Skin of body (tissue), 2 donors: ENCODE data around the gene KRT75. TPM values are rescaled to one million over a fixed set of nuclear protein-coding genes. Genes with fewer than 3 reads are reported as not detected.
A peak's percentile ranks its signal among the peaks of the same experiment; 100 is the strongest.
"Not testable (repeated sequence)": the region's sequence is repeated elsewhere in the genome, so short reads cannot be mapped to it uniquely, and the experiment has no call there.

Experiments
- DNase-seq: peaks from one replicate; lab custom pipeline; 2025; lab: John Stamatoyannopoulos, UW
- total RNA-seq: library from RNA; depleted of rRNA; stranded (reverse); fragments of >200 nt; gene quantifications from one replicate; pipeline ENCODE4 v1.2.3, GENCODE V29; 2014

The KRT75 gene
- total RNA-seq, 1 donor from 2014 or later: 84.8 TPM

DNA sequence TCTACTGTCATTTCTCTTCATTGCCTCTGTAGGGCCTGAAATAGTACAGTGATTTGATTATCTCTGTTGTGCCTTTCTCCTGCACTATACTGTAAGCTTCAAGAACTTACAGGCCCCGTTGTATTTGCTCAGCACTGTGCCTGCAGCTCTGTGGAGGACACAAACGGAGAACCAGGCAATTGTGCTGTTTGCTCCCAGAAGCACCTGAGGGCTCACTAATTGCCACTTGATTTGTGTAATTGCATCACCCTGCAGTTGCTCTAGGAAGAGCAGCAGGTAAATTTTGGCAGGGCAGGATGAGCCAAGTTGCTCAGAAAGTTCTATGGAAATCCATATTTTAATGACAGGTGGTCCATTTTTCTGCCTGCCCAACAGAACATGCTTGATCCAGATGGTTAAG lies 16.4 kb downstream of the KRT75 start:
- DNase-seq: no peak

DNA sequence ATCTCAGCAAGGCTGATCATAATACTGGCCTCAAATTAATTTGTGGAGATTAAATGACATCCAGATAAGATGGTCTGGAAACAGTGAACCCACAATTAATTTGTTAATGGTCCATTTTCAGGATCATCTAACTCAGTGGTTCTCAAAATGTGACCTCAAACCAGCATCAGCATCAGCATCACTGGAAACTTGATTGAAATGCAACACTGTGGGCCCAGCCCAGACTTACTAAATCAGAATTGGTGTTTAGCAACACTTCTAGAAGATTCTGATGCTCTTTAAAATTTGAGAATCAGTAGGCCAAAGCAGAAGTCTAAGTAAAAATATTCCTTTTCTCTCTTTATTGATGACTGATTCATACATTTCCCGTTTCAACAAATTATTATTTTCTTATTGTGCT lies 17.4 kb downstream of the KRT75 start:
- no peak for DNase-seq

DNA sequence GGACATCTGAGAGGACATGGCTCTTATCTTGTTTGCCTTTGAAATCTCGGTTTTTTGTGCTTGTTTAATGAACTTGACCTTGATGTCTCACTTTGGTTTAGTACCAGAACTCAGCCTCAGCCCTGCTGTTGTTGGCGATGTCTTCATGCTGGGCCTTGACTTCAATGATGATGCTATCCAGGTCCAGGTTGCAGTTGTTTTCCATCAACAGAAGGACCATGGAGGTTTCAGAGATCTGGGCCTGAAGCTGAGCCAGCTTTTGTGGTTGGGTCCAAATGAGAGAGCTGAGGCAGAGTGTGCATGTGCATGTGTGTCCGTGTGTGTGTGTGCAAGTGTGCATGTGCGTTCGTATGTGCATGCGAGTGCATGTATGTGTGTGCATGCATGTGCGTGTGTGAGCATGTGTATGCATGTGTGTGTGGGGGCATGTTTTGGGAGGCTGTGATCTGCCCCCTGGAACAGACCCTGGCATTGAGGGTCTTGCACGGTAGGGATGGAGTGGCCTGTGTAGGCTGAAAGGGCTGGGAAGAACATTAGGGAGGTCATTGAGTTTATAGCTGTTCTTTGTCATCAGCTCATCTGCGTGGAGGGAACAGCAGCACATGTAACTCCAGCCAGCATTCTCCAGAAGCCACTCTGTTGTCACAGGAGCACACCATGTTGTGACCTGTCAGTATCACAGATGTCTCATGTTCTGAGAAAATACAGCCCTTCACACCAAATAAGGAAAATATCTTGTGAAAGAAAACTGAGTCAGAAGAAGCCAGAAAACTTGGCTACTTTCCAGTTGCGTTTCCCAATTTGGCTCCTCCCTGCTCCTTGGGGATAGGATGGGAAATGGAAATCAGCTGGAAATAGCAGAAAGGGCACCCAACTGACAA lies 18.1 kb downstream of the KRT75 start:
- DNase-seq: peak; percentile 42

DNA sequence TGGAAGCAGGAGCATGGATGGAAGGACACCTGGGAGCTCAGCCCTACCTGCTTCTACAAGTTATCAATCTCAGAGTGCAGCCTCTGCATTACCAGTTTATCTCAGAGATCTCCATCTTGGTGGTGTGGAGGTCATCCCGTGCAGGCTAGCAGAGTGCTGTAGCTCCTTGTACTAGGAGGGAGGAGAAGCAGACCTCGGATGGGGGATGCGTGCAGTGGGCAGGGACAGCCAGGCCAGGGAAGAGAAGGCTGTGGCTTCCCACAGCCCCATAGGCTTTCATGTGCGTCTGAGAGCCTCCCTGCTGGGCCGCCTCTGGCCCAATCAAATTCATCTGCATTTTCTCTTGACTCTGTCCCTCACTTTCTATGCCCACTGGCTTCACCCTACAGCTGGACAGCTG lies 19.2 kb downstream of the KRT75 start:
- DNase-seq: no peak

DNA sequence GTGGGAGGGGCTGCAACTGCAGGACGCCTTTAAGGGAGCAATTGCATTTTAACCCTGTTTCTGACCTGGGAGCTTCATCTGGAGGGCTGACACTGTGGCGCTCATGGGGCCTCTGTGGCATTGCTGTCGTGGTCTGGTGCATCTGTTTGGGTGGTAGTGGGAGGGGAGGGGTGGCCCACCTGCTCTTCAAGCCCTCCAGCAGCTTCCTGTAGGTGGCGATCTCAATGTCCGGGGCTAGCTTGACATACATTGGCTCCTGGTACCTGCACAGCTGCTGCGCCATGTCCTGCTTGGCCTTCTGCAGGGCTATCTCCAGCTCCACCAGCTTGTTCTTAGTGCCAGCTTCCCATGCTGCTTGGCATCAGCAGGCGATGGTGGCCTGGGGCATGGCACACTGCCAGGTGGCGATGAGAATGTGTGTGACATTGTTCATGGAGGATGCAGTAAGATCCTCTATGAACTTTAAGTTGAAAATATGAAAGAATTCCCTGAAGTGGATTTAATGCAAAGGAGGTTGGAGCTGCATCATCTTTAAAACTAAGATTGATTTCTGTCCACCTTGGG lies 20.3 kb downstream of the KRT75 start:
- DNase-seq: no peak

DNA sequence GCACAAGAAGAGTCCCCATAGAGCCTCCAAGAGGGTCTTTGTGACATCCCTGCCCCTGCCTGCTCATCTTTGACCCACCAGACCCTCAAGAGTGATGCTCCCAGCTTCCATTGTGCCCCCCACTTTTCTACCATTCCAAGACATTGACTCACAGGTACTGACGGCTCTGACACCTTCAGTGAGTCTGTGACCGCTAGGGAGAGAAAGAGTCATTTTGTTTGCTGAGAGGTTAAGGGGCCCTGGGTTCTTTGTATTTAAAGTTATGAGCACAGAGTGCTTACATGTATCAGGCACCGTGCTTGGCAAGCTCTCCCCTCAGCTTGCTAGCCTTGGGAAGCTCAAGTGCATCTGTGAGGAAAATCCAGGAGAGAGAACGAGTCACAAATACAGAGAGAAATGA lies 21.0 kb downstream of the KRT75 start:
- DNase-seq: no peak

DNA sequence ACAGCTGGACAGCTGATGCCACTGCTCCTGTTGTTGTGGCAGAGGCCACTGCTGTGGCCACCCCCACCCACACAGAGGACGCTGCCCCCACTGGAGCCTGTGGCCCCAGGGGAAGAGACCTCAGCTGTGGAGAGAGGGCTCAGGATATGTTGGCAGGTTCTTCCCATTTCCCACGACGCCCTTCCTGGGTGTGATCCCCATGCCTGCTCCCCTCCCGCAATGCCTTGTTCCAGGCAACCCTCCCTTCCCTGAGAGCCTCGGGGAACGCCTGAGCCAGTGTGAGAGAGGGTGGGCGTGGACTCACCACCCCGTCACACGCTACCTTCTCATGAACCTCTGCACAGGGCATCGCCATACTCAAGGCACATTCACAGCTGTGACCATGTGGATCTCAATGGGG lies 22.4 kb downstream of the KRT75 start:
- no peak for DNase-seq

DNA sequence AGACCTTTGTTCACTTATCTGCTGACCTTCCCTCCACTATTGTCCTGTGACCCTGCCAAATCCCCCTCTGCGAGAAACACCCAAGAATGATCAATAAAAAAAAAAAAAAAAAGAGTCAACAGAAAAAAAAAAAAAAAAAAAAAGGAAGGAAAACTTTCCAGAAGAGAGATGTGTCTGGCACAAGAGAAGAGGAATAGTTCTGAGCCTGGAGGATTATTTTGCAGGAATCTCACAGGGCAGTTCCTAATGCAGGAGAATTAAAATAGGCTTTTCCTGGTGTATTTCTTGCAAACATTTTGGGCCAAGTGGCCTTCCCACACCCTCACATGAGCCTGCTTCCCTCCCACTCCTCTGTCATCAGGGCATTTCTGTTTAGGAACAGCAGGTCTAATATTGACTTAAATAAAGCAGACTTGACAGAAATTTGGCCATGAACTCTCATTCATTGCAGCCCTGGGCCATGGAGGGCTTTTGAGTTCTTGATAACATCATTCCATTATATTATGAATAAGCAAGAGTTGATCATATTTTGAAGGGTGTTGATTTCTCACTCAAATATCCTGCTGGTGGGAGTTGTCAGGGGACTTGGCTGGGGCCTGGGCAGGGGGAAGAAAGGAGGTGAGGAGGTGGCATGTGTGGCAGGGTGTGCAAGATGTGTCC lies 23.5 kb downstream of the KRT75 start:
- not testable (repeated sequence) for DNase-seq

DNA sequence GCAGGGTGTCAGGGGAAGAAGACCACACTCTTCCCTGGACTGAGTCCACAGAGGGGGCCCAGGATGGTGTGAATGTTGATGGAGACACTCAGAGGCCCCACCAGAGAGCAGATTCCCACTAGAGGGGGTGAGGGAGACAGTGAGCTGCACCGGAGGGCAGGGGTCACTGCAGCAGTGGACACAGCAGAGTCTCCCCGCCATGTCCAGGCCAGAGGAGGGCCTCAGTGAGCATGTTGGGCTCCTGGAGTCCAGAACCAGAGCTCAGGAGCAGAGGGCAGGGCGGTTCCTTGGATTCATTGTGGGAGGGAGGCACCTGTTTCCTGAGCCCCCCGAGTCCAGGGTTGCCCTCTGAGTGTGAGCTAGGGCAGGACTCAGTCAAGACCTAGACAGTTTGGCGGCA lies 26.3 kb downstream of the KRT75 start:
- DNase-seq: no peak

DNA sequence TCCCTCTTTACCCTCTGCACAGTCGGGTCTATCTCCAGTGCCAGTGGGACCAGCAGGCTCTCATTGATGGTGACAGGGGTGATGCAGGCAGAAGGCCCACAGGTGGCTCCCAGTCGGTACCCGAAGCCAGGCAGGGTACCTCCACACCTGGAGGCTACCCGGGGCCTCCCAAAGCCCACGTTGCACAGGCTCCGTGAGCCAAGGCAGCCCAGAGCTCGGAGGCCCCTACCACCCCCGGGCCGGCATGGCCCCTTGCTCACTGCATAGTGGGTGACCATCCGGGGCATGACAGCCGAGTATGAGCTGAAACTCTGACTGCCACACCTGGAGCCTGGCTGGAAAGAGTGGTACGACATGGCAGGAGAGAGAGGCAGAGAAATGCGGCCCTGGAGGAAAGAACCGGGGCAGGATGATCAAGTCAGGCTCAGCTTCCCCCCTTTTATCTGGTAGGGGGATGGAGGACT lies 28.2 kb downstream of the KRT75 start, which contains the start of gene KRT82:
TSS of gene KRT82 (minus strand) at position 414 of the 464 bp plus-strand sequence. CDS start at position 356, 58 bp downstream.
- DNase-seq: no peak

DNA sequence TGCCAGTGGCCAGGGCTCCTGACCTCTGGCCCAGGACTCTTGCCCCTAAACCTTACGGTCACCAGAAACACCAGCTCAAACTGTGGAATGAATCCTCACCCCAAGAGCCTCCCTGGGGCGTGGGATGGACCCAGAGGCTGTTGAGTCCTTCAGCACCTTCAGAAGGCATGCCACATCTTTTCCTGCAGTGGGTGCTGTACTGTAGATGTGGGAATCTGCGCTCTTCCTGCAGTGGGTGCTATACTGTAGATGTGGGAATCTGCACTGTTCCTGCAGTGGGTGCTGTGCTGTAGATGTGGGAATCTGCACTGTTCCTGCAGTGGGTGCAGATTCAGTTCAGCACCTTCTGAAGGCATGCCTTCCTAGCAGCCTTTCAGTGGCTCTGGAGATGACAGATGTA lies 29.2 kb downstream of the KRT75 start:
- DNase-seq: no peak

DNA sequence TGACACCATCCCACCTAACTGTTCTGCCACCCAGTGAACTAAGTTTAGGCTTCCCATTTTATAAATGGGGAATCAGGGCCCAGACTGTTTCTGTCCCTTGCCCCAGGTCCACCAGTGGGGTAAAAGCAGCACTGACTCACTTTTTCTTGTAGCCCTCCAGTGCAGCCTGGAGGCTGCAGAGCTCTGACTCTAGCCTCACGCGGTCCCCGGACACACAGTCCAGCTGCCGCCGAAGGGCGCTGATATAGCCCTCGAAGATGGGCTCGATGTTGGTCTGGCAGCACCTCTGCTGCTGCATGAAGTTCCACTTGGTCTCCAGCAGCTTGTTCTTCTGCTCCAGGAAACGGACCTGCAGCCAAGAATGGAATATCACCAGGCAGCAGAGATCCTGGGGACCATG lies 30.6 kb downstream of the KRT75 start:
- DNase-seq: no peak

DNA sequence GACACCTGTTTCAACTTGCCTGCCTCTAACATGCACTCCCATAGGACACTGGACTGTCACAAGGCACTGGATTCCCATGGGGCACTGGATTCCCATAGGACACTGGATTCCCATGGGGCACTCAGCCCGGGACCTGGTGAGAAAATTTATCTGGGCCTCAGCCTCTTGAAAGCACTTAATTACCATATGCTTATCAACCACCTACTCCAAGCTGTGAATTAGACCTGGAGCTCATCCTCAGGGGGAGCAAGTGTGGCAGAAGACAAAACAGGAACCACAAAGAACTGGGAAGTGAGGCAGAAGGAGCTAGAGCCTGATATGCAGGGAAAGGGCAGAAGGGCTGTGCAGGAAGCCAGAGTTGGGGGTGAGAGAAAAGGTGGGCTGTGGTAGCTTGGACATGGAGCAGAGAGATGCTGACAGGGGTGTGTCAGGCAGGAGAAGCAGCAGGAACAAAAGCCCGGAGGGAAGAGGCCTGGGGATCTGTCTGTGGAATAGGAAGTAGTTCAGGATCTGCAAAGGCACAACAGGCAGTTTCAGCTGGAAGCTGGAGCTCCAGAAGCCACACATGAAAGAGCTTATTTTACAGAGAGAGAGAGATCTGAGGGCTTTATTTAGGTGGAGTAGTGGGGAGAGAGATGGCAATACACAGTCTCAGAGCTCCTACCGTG lies 31.2 kb downstream of the KRT75 start:
- DNase-seq: no peak

DNA sequence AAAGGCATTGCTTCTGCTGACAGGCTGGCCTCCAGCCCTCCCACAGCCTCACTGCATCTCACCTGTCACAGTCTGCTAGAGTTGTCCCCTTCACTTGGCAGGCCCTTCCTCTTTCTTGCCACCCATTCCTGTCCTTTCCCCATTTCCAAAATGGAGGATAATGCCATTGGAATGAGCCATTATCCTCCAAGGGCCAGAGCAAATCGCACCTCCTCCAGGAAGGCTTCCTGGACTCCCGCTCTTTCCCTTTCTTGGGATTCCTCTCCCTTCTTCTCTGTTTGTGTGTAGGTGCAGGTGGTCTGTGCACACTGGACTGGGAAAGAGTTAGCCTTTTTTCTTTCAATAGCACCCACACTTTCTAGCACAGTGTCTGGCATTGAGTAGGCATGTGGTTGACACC lies 31.8 kb downstream of the KRT75 start:
- DNase-seq: no peak

DNA sequence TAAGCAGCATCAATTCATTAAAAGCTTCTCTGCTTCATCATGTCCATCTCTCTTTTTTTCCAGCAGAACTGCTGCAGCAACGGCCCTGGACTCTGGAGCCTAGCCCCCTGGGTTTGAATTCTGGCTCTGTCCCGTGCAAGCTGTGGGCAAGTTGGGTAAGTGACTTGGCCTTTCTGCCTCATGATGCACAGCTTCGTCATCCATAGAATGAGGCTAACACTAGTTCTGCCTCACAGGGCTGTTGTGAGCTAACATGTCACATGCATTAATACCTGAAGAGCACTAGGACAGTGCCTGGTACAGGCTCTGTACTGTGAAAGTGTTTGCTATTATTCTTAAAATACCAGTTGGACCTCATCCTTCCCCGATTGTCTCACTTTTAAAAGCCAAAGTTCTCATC lies 32.2 kb downstream of the KRT75 start:
- DNase-seq: no peak

DNA sequence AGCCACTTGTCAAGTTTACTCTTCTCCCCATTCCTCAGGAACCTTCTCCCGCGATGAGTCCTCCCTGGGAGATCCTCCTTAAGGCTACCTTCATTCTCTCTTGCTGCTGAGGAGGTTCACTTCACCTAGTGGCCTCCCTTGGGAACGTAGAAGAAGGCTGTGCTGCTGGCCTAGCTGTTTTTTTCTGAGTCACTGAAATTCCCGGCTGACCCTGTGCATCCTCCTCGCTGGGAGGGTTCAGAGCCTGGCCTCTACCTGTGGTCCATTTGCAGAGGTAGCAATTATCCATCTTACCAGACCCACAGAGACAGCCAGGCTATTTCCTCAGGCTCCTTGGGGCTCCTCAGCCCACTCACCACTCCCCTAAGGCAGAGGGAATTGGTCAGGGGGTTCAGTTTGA lies 32.6 kb downstream of the KRT75 start:
- DNase-seq: no peak

DNA sequence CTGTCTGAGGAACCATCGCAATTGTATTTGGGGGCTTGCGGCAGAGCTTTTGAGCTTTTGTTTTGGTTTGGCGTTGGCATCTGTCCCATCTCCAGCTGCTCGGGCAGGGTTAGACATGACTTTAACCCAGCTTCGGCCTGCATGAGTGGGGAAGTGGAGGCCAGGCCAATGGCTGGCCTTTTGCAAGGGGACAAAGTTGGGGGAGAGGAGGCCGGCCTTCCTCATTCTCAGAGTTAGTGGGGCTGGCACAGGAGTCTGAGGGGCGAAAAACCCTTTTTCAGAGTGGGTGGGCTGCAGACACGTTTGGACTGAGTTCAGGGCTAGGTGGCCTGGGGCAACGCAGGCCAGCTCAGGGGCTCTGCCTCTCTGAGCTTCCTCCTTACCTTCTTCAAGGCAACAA lies 33.3 kb downstream of the KRT75 start:
- no peak for DNase-seq

DNA sequence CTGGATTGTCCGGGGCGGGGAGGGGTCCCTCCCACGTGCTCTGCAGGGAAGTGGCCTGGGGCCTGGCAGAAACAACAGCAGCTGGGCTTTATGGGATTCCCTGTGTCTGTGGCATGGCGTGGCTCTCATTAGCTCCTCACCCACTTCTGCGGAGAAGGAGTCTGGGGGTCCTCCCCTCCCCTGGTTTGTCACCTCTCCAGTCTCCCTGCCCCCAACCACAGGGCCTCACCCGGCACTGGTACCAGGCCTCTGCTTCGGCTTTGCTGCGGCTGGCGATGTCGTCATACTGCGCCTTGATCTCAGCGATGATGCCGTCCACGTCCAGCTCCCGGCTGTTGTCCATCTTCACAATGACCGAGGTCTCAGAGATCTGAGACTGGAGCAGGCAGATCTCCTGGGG lies 34.4 kb downstream of the KRT75 start:
- no peak for DNase-seq

DNA sequence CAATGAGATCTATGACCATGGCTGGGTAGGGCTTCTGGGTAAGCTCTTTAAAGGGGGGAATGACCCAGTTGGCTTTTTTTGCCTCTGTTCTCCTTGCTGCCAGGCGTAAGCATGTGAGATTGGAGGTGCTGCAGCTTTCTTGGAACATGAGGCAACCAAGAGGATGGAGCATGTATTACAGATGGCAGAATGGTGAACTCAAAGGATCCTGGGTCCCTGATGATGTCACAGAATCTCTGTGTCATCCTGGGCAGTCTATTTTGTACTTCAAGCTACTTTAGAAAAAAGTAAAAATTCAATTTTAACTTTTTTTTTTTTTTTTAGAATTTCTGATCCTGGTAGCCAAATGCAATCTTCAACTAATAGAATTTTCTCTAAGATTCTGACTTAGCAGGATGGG lies 36.0 kb downstream of the KRT75 start:
- no peak for DNase-seq

DNA sequence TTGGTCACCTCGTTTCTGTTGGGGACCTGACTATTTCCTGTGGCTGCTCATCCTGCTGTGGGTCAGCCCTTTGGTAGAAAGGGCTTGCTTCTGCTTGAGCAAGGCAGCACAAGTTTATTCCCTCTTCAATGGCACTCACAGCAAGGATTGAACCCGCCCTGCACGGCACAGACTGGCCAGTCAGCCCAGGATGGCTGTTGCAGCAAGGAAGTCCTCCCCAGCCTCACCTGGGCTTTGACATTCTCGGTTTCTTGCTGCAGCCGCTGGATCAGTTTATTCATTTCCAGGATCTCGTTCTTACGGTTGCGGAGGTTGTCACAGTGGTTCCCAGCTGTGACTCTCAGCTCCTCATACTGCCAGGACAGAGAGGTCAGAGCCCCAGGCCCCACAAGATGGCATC lies 37.5 kb downstream of the KRT75 start:
- no peak for DNase-seq

DNA sequence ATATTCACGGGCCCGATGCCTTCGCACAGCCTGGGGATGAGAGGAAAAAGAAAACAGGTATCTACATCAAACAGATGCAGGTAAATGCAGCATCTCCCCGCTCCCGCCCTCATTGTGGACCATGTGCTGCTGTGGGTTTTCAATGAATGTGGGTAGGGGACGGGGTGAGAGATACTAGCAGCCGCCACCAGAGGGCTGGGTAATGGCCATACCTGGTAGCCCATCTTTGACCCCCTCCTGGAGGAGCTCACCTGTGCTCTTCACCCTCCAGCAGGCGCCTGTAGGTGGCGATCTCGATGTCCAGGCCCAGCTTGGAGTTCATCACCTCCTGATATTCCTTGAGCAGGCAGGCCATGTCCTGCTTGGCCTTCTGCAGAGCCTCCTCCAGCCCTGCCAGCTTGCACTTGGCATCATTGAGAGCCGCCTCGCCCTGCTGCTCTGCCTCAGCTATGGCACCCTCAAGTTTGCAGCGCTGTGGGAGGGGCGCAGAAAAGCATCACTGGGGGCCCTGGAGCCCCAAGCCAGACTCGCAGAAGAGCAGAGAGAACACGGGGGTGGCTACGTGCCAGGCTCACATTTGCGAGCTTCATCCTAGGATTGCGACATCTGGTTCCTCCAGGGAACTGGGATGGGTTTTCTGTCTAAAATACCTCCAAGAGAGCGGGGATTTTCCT lies 38.3 kb downstream of the KRT75 start:
- DNase-seq: no peak
